Colonic mucosa (tissue), 4 donors: ENCODE results near the gene C19orf47. TPM values are rescaled to one million over a fixed set of nuclear protein-coding genes. Genes with fewer than 3 reads are reported as not detected.

ENCODE experiments used
- DNase-seq: peaks from one replicate; pipeline ENCODE4 v3.0.0-alpha.2; 2020
- H3K27ac ChIP-seq: fragments of 200-600 bp; one replicate; pipeline ENCODE4 v1.8.0; 2021
- H3K27me3 ChIP-seq: fragments of 200-600 bp; one replicate; pipeline ENCODE4 v1.8.0; 2021
- H3K36me3 ChIP-seq: fragments of 200-600 bp; one replicate; pipeline ENCODE4 v1.8.0; 2021
- H3K4me1 ChIP-seq: fragments of 200-600 bp; one replicate; pipeline ENCODE4 v1.8.0; 2021; ENCODE audit warnings: mild to moderate bottlenecking
- H3K4me3 ChIP-seq: fragments of 200-600 bp; one replicate; pipeline ENCODE4 v1.8.0; 2021
- H3K9ac ChIP-seq, 2 donors: one replicate each; pipeline ENCODE4 v1.7.0; 2013; ENCODE audit warnings: control low read depth in 2 of 2, low read depth in 2 of 2, low read length in 2 of 2
- H3K9me3 ChIP-seq: fragments of 200-600 bp; one replicate; pipeline ENCODE4 v1.8.0; 2021
- CTCF ChIP-seq: fragments of 200-600 bp; IDR thresholded peaks from one replicate; pipeline ENCODE4 v1.8.0; 2022; ENCODE audit warnings: antibody characterized with exemption, mild to moderate bottlenecking
- intact Hi-C: fragments of 100-400 bp; cut with DNase I; formaldehyde crosslinking; loops from one replicate; pipeline ENCODE4 v1.14.1; 2022
- total RNA-seq, 2 donors: library from RNA; stranded (reverse); fragmentation: NEBNext Ultra II Directional in 1 of 2; extraction: Animal tissue kit (Norgen Biotek cat#: 25700) in 1 of 2; gene quantifications; one replicate each; pipeline ENCODE4 v1.2.1, GENCODE V29; 2021
- donor health status: healthy.
- donor health status: DM: no; HTN: no; CAD: no.
- donor health status: DM: no; HTN: no; CAD: no.

C19orf47 gene
- total RNA-seq, 2 donors from 2014 or later: 9.2 to 14.9 TPM

DNA sequence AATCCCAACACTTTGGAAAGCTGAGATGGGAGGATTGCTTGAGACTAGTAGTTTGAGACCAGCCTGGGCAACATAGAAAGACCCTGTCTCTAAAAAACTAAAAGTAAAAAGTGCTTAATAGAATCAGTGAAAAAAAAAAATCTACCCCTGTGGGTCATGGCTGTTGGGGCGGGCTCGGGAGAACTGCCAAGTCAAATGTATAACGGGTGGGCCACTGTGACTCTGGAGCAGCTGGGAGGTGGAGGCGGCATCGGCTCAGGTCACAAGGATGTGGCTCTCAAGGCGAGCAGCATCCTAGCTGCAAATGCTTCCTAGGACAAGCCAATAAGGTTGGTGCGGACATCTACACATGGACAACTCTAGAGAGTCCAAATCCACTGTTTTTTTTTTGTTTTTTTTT lies 30.9 kb downstream of the C19orf47 start:
- Histone ChIP-seq H3K9me3 (no peaks in the 10 kb centered on the region), H3K4me3 (no peak overlapping the region), H3K27ac (no peak overlapping the region), H3K4me1 (no peaks in the 10 kb centered on the region), H3K36me3 (no peaks in the 10 kb centered on the region), H3K27me3 (no peaks in the 10 kb centered on the region), H3K9ac (no peak overlapping the region)
- intact Hi-C loops: no loop called here
- TF ChIP-seq CTCF: no peak
- no peak for DNase-seq

GRCh38 chr19:40315812-40316470 lies 32.3 kb downstream of the C19orf47 start:
- DNase-seq: no peak
- intact Hi-C loops: no loop called here
- no peak overlapping the region for H3K9ac ChIP-seq
- no peak overlapping the region for H3K27ac ChIP-seq
- no peaks in the 10 kb centered on the region for H3K4me1 ChIP-seq
- no peak overlapping the region for H3K4me3 ChIP-seq
- H3K9me3 ChIP-seq: no peaks in the 10 kb centered on the region
- no peaks in the 10 kb centered on the region for H3K27me3 ChIP-seq
- TF ChIP-seq CTCF: no peak
- H3K36me3 ChIP-seq: no peaks in the 10 kb centered on the region

DNA sequence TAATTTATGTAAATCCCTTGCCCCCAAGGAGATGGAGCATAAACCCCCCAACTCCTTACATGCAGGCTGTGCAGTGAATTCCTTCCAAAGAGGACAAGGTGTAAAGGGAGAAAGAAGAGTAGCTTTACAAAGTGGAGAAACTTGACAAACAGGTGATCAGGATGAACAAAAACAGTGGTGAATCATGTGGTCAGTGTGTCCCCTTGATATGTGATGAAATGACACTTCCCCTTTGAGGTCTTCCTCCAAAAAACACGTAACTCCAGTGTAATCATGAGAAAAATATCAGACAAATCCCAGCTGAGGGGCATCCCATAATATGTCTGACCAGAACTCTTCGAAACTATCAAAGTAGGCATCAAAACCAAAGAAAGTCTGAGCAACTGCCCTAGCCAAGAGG lies 33.5 kb downstream of the C19orf47 start:
- no peak overlapping the region for H3K9ac ChIP-seq
- H3K36me3 ChIP-seq: no peaks in the 10 kb centered on the region
- no peak for DNase-seq
- no peak for TF ChIP-seq CTCF
- H3K9me3 ChIP-seq: no peaks in the 10 kb centered on the region
- no peaks in the 10 kb centered on the region for H3K27me3 ChIP-seq
- intact Hi-C loops: no loop called here
- H3K27ac ChIP-seq: no peak overlapping the region
- H3K4me3 ChIP-seq: no peak overlapping the region
- no peaks in the 10 kb centered on the region for H3K4me1 ChIP-seq

DNA sequence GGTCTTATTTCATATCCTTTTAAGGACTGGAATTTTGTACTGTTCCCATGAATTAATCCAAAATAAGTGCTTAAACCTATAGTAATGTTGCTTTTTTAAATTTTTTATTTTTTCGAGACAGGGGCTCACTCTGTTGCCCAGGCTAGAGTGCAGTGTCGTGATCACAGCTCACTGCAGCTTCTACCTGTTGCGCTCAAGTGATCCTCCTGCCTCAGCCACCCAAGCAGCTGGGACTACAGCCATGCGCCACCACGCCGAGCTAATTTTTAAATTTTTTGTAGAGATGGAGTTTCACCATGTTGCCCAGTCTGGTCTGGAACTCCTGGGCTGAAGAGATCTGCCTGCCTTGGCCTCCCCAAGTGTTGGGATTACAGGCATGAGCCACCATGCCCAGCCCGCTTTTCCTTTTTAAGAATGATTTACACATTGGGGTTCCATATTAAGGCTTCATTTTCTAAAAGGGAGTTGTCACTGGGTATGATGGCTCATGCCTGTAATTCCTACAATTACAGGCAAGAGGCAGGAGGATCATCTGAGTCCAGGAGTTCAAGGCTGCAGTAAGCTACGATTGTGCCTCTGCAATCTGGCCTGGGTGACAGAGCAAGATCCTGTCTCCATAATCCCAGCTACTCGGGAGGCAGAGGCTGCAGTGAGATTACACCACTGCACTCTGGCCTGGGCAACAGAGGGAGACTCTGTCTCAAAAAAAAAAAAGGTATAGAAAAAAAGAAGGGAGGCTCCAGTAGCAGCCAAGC lies 34.8 kb downstream of the C19orf47 start:
- intact Hi-C loops: no loop called here
- TF ChIP-seq CTCF: no peak
- Histone ChIP-seq H3K9me3 (no peaks in the 10 kb centered on the region), H3K27ac (no peak overlapping the region), H3K36me3 (no peaks in the 10 kb centered on the region), H3K4me3 (no peak overlapping the region), H3K27me3 (no peaks in the 10 kb centered on the region), H3K9ac (no peak overlapping the region), H3K4me1 (no peaks in the 10 kb centered on the region)
- no peak for DNase-seq

DNA sequence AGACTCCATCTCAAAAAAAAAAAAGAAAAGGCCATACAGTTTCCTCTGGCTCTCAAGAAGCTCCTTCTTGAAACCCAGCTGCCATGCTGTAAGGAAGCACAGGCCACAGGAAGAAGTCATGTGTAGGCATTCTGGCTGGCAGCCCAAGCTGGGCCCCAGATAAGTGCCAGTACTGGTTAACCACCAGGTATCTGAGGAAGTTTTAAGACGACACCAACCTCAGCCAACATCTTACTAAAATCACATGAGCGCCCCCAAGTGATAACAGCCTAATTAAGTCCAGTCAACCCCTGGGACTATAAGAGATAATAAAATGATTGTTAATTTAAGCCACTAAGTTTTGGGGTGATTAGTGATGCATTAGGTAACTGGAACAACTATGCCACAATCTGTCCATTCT lies 35.7 kb downstream of the C19orf47 start:
- Histone ChIP-seq H3K9ac (no peak overlapping the region), H3K27ac (no peak overlapping the region), H3K36me3 (no peaks in the 10 kb centered on the region), H3K4me3 (no peak overlapping the region), H3K4me1 (no peaks in the 10 kb centered on the region), H3K27me3 (no peaks in the 10 kb centered on the region), H3K9me3 (no peaks in the 10 kb centered on the region)
- intact Hi-C loops: no loop called here
- DNase-seq: no peak
- TF ChIP-seq CTCF: no peak
